HG02571 (cell line): Measurements from ENCODE around the gene MSH2.

ENCODE experiments used
- ATAC-seq: cut with Tn5 transposase; IDR thresholded peaks from one replicate; pipeline ENCODE4 v1.9.1; 2021; ENCODE audit warnings: mild to moderate bottlenecking, moderate library complexity; ENCODE audit not compliant: unreplicated experiment

The MSH2 gene

DNA sequence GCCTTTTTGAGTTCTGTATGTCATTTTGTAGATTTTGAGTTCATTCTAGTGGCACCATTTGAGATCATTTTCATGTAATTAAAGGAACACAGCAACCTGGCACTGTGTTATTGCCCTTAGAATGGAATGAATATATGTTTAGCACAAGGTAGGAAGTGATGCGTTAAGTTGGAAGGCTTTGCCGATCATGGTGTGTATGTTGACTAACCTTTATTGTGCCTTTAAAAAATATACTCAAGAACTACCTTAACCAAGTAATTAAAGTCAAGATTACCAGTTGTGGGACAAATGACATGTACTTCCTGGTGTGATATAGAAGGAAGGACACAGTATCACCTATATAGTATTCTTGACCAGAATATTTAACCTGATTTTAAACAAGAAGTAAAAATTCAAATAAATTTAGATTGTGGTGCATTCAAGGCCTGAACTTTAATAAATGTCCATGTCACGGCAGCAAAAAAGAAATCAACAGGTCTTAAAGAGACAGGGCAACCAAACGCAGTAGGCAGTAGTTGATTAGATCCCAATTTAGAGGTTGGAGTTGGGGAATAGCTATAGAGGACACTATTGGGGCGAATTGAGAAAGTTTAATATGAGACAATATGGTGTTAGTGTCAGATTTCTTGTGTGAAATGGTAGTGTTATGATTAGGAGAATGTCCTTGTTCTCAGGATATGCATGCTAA, 68.6 kb downstream of the MSH2 start:
- no peak for ATAC-seq

DNA sequence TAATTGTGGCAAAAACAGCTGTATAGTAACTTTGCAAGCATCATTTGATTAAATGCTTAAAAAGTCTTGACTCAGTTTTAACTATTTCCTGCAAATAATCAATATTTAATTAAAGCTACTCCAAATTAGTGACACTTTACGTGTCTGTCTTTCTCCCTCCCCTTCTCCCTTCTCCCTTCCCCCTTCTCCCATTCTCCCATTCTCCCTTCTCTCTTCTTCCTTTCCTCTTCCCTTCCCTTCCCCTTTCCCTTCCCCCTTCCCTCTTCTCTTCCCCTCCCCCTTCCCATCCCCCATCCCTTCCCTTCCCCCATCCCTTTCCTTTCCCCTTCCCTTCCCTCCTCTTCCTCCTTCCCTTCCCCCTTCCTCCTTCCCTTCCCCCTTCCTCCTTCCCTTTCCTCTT, 76.9 kb downstream of the MSH2 start:
- no peak for ATAC-seq

GRCh38 chr2:47483191-47483590, 80.2 kb downstream of the MSH2 start:
- no peak for ATAC-seq

GRCh38 chr2:47484396-47484795, 81.4 kb downstream of the MSH2 start:
- no peak for ATAC-seq

DNA sequence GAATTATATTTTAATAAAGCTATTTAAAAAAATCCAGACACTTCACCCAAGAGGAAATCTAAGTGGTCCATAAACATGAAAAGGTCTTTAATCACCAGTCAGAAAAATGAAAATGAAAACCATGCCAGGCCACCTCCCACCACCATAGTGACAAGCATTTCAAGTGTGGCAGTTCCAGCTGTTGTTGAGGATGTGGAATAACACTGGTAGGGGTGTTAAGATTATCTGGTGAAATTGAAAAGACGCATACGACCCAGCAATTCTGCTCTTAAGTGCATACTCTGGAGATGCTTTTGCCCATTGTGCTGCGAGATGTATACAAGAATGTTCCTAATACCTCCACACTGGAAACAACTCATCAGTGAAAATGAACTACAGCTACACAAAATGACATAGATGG, 82.2 kb downstream of the MSH2 start:
- ATAC-seq: no peak

GRCh38 chr2:47485751-47486300, 82.9 kb downstream of the MSH2 start:
- ATAC-seq: no peak

- ATAC-seq: no peak
Measured at GRCh38 chr2:47486841-47487497, 84.0 kb downstream of the MSH2 start.

DNA sequence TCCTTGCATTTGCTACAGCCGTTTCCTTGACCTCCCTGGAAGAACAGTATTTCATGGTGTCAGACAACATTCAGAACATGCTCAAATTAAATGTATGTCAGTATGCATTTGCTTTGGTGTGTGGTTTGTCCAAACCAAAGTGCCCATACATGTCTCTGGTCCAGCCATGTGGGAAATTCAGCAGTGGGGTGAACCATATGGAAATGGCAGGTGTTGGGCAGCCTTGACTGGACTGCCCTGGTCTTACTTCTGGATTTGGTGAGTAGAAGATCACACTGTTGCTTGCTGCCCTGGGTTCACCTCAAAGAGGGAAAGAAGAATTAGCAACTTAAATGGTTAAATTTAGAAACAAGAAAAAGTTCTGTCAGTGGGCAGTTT, 84.5 kb downstream of the MSH2 start:
- no peak for ATAC-seq

GRCh38 chr2:47488870-47489584, 86.1 kb downstream of the MSH2 start:
- no peak for ATAC-seq

DNA sequence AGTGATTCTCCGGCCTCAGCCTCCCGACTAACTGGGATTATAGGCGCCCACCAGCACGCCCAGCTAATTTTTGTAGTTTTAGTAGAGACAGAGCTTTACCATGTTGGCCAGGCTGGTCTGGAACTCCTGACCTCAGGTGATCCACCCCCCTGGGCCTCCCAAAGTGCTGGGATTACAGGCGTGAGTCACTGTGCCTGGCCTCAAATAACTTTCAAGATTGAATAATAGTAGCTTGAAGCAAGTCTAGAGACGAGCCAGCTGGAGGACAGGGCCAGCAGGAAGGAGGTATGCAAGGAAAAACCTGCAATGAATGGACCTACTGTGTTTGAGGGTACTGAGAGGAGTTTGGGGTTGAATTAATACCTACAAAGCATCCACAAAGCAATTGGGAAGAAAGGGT, 87.5 kb downstream of the MSH2 start:
- ATAC-seq: no peak

DNA sequence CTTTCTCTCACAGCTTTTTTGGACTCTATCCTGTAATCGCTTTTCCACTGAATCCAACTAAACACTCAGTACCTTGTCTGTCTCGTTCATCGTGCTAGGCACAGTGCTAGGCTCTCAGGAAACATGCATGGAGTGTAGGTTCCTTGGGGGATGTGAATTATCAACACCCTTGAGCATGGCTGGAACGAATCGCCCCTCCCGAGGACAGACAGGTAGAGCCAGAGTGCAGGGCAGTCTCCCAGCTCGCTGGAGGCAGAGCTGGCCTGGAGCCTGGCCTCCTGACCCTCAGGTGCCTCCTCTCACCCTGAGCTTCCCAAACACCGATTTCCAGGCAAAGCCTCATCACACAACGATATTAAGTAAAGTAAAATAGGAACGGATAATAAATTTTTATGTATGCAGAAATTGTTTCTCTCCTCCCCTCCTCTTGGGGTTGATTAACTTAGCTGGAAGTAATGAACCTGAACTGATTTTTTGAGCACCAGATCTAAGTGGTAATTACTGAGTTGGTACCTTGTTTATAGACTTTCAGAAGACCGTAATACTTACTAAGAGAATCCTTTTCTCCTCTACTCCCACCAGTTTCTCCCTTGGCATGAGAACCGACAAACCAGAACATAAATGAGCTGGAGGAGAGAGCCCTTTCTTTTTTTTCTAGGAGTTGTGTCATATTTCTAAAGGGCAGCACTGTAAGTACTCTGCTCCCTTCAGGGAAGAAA, 90.5 kb downstream of the MSH2 start:
- ATAC-seq: no peak

- no peak for ATAC-seq
Measured at GRCh38 chr2:47494267-47495130, 91.5 kb downstream of the MSH2 start.

DNA sequence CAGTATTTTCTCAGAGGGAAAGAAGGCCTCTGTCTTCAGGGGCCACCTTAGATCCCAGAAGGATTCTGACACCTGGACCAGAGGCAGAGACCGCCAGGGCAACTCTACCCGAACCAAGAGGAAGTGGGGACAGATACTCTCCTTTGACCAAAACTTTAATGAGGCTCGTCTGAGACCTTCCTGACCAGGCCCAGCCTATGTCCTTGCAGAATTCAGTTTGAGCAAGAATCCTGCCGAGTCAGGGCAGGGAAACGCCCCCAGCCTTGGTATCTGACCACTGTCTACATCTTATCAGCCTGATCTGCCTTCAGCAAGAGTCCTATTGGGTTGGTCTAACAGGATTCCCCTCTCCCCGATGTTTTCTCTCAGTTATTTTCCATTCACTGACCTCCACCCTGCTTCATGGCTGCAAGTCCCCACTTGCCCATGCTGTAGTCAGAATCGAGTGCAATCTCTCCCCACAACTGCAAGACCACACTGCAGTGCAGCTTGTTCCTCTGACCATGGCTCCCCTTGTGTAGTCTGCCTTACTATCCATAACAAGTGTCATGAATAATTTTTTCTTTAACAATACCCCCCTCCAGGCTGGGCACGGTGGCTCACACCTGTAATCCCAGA, 95.0 kb downstream of the MSH2 start:
- ATAC-seq: no peak

- ATAC-seq: no peak
Measured at GRCh38 chr2:47499093-47499492, 96.1 kb downstream of the MSH2 start.

- no peak for ATAC-seq
Measured at GRCh38 chr2:47499621-47500309, 96.8 kb downstream of the MSH2 start.

GRCh38 chr2:47501374-47502200, 98.6 kb downstream of the MSH2 start:
- no peak for ATAC-seq

DNA sequence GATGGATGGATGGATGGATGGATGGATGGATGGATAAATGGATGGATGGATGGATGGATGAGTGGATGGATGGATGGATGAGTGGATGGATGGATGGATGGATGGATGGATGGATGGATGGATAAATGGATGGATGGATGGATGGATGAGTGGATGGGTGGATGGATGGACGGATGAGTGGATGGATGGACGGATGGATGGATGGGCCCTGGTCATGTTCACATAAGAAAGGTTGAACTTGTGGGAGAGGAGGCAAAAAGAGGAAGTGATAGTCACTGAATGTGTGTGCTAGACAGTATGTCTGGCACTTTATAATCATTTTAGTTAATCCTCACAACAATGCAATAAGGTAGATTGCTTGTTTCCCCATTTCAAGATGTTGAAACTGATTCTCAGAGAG, 99.5 kb downstream of the MSH2 start:
- peak; percentile 54 for ATAC-seq

- peak; percentile 83 for ATAC-seq
Measured at GRCh38 chr2:47503481-47504070, 100.6 kb downstream of the MSH2 start.
